Stimulated activated memory B cell treated with anti-CD40 and anti-IgM and Interleukin-4, amounts not matched to agents 10 μg/mL and 1 μg/mL and 100 μg/mL, for 72 hours (primary cell): ENCODE results near the gene COA1.
A peak's percentile ranks its signal among the peaks of the same experiment; 100 is the strongest.

Experiments
- ATAC-seq: fragments of 150-1000 bp; cut with Tn5 transposase; 2 replicates; pipeline ENCODE4 v1.10.0; 2021
- H3K27ac Mint-ChIP-seq: one replicate; pipeline ENCODE4 v1.8.0; 2022; ENCODE audit warnings: mild to moderate bottlenecking, mixed read lengths
- H3K27me3 Mint-ChIP-seq: one replicate; pipeline ENCODE4 v1.8.0; 2022; ENCODE audit warnings: mixed read lengths
- H3K36me3 Mint-ChIP-seq: one replicate; pipeline ENCODE4 v1.8.0; 2022; ENCODE audit warnings: mixed read lengths
- H3K4me1 Mint-ChIP-seq: one replicate; pipeline ENCODE4 v1.8.0; 2022; ENCODE audit warnings: mixed read lengths
- H3K4me3 Mint-ChIP-seq: one replicate; pipeline ENCODE4 v1.8.0; 2022; ENCODE audit warnings: mild to moderate bottlenecking, moderate library complexity, mixed read lengths
- H3K9me3 Mint-ChIP-seq: one replicate; pipeline ENCODE4 v1.8.0; 2022; ENCODE audit warnings: mixed read lengths

Gene COA1

GRCh38 chr7:43666938-43667337, 62.4 kb downstream of the COA1 start:
- ATAC-seq: no peak
- H3K27me3 Mint-ChIP-seq: no peaks in the 10 kb centered on the region
- no peak overlapping the region for H3K27ac Mint-ChIP-seq
- H3K36me3 Mint-ChIP-seq: peaks cover 54% of the 10 kb centered on the region
- H3K9me3 Mint-ChIP-seq: peaks cover 12% of the 10 kb centered on the region
- H3K4me3 Mint-ChIP-seq: no peak overlapping the region
- peaks cover 47% of the 10 kb centered on the region for H3K4me1 Mint-ChIP-seq

GRCh38 chr7:43664681-43665080, 64.6 kb downstream of the COA1 start:
- H3K4me3 Mint-ChIP-seq: no peak overlapping the region
- no peak for ATAC-seq
- H3K36me3 Mint-ChIP-seq: peaks cover 46% of the 10 kb centered on the region
- H3K27ac Mint-ChIP-seq: peak overlapping the region; percentile 39
- H3K4me1 Mint-ChIP-seq: peaks cover 51% of the 10 kb centered on the region
- peaks cover 8% of the 10 kb centered on the region for H3K9me3 Mint-ChIP-seq
- H3K27me3 Mint-ChIP-seq: no peaks in the 10 kb centered on the region

DNA sequence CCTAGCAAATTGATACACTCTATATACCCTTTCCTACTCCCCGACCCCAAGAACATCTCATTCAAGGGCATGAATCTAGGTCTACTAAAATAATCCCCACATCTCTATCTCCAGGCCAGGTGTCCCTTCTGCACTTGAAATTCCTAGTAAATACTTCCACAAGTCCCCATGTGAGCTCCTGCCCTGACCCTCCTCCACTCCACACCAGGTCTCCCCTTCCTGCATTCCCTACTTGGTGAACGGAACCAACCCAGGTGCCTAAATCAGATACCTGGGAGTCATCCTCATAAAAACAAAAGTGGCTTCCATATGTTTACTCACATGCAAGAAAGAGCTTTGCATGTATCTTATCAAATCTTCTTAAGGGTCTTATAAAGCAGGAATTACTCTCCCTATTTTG, 69.2 kb downstream of the COA1 start:
- H3K27ac Mint-ChIP-seq: peak overlapping the region; percentile 94
- H3K4me3 Mint-ChIP-seq: no peak overlapping the region
- H3K27me3 Mint-ChIP-seq: no peaks in the 10 kb centered on the region
- H3K9me3 Mint-ChIP-seq: no peaks in the 10 kb centered on the region
- ATAC-seq: no peak
- peaks cover 41% of the 10 kb centered on the region for H3K4me1 Mint-ChIP-seq
- H3K36me3 Mint-ChIP-seq: peaks cover 53% of the 10 kb centered on the region

DNA sequence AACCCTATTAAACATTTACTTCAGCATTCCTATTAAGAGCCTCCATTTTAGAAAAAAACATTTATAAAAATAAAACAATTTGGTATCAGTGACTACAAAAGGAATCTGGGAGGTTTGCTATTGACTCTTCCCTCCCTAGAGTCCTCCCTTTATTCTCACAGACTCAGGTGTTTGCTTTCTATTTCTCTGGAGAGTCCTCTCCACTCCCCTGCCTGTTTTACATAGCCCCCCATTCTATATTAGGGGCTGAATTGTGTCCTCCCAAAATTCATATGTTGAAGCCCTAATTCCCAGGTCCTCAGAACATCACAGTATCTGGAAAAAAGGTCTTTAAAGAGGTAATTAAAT, 69.8 kb downstream of the COA1 start:
- Mint-ChIP-seq H3K27ac (peak overlapping the region; percentile 94), H3K4me1 (peaks cover 38% of the 10 kb centered on the region), H3K36me3 (peaks cover 52% of the 10 kb centered on the region), H3K4me3 (no peak overlapping the region), H3K9me3 (peaks cover under 1% of the 10 kb centered on the region), H3K27me3 (no peaks in the 10 kb centered on the region)
- no peak for ATAC-seq

- Mint-ChIP-seq H3K27ac (peak overlapping the region; percentile 94), H3K36me3 (peaks cover 58% of the 10 kb centered on the region), H3K4me3 (peak overlapping the region; percentile 51), H3K27me3 (no peaks in the 10 kb centered on the region), H3K9me3 (peaks cover 4% of the 10 kb centered on the region), H3K4me1 (peaks cover 42% of the 10 kb centered on the region)
- peak; percentile 67 for ATAC-seq
Observed at GRCh38 chr7:43658718-43659548, 70.4 kb downstream of the COA1 start.

- Mint-ChIP-seq H3K36me3 (peaks cover 54% of the 10 kb centered on the region), H3K27ac (no peak overlapping the region), H3K27me3 (no peaks in the 10 kb centered on the region), H3K4me1 (peaks cover 48% of the 10 kb centered on the region), H3K9me3 (peaks cover 4% of the 10 kb centered on the region), H3K4me3 (no peak overlapping the region)
- ATAC-seq: no peak
Observed at GRCh38 chr7:43656997-43657396, 72.3 kb downstream of the COA1 start.

DNA sequence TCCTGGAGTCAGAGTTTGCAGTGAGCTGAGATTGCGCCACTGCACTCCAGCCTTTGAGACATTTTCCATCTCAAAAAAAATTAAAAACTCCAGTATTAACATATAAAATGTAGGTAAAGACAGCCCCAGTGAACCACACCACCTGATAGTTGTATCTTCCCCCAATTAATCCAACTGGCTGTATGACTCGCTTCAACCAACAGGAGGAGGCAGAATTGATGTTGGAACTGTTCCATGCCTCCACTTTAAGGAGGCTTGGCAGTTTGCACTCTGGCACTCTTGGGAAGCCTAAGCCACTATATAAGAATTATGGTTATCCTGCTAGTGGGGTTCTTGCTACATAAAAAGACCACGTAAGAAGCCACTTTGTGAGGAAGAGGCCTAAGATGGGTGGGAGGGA, 73.7 kb downstream of the COA1 start:
- peaks cover 62% of the 10 kb centered on the region for H3K36me3 Mint-ChIP-seq
- no peak for ATAC-seq
- no peaks in the 10 kb centered on the region for H3K27me3 Mint-ChIP-seq
- no peak overlapping the region for H3K4me3 Mint-ChIP-seq
- H3K27ac Mint-ChIP-seq: no peak overlapping the region
- H3K4me1 Mint-ChIP-seq: peaks cover 57% of the 10 kb centered on the region
- peaks cover 6% of the 10 kb centered on the region for H3K9me3 Mint-ChIP-seq

DNA sequence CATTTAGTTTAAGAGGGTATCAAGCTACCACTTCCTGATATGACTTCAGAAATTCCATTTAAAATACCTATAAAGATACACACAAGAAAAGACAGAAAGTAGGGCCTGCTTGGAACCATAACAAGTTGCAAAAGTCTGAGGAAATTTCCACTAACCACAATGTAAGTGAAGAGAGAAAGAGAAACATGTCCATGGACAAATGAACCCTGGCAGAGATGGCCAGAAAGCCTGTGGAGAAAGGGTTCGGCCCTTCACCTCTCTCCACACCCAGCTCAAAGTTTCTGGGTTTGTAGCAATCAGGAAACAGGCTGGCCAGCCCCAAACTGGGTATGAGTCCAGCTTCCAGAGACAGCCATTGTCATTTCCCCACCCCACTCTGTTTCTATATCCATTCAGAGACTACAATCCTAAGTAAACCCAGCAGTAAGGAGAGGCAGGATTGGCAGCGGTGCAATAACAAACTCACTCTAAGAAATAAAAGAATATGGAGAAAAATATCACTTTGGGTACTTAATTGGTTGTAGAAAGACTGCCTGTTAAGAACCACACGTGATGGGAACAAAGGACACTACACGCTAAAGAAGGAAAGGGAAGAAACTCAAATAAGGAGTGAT, 75.3 kb downstream of the COA1 start:
- Mint-ChIP-seq H3K9me3 (peaks cover 6% of the 10 kb centered on the region), H3K36me3 (peaks cover 56% of the 10 kb centered on the region), H3K27me3 (no peaks in the 10 kb centered on the region), H3K4me3 (no peak overlapping the region), H3K27ac (peak overlapping the region; percentile 73), H3K4me1 (peaks cover 59% of the 10 kb centered on the region)
- no peak for ATAC-seq

- Mint-ChIP-seq H3K4me1 (peaks cover 59% of the 10 kb centered on the region), H3K36me3 (peaks cover 51% of the 10 kb centered on the region), H3K9me3 (peaks cover 6% of the 10 kb centered on the region), H3K27ac (peak overlapping the region; percentile 73), H3K4me3 (no peak overlapping the region), H3K27me3 (no peaks in the 10 kb centered on the region)
- ATAC-seq: no peak
Observed at GRCh38 chr7:43653466-43653865, 75.9 kb downstream of the COA1 start.

GRCh38 chr7:43652364-43652763, 77.0 kb downstream of the COA1 start:
- Mint-ChIP-seq H3K27ac (peak overlapping the region; percentile 69), H3K4me1 (peaks cover 66% of the 10 kb centered on the region), H3K4me3 (no peak overlapping the region), H3K27me3 (no peaks in the 10 kb centered on the region), H3K36me3 (peaks cover 44% of the 10 kb centered on the region), H3K9me3 (peaks cover 6% of the 10 kb centered on the region)
- ATAC-seq: no peak

- peak overlapping the region; percentile 69 for H3K27ac Mint-ChIP-seq
- H3K4me3 Mint-ChIP-seq: peak overlapping the region; percentile 76
- ATAC-seq: no peak
Observed at GRCh38 chr7:43650457-43651052, 78.8 kb downstream of the COA1 start.

GRCh38 chr7:43649755-43650274, 79.5 kb downstream of the COA1 start:
- peak overlapping the region; percentile 60 for H3K4me3 Mint-ChIP-seq
- H3K9me3 Mint-ChIP-seq: peaks cover 6% of the 10 kb centered on the region
- peaks cover 43% of the 10 kb centered on the region for H3K36me3 Mint-ChIP-seq
- H3K27me3 Mint-ChIP-seq: no peaks in the 10 kb centered on the region
- H3K4me1 Mint-ChIP-seq: peaks cover 90% of the 10 kb centered on the region
- peak overlapping the region; percentile 69 for H3K27ac Mint-ChIP-seq
- peak; percentile 90 for ATAC-seq

More at GRCh38 chr7:43650457-43651052, 78.8 kb downstream of the COA1 start:
- Mint-ChIP-seq H3K9me3 (peaks cover 6% of the 10 kb centered on the region), H3K27me3 (no peaks in the 10 kb centered on the region), H3K4me1 (peaks cover 84% of the 10 kb centered on the region), H3K36me3 (peaks cover 39% of the 10 kb centered on the region)

- Mint-ChIP-seq H3K27me3 (no peaks in the 10 kb centered on the region), H3K4me3 (peak overlapping the region; percentile 60), H3K36me3 (peaks cover 42% of the 10 kb centered on the region), H3K27ac (peak overlapping the region; percentile 69), H3K4me1 (peaks cover 88% of the 10 kb centered on the region), H3K9me3 (peaks cover 2% of the 10 kb centered on the region)
- peak; percentile 85 for ATAC-seq
Observed at GRCh38 chr7:43648473-43649406, 80.6 kb downstream of the COA1 start.

- ATAC-seq: peak; percentile 52
- peaks cover 2% of the 10 kb centered on the region for H3K9me3 Mint-ChIP-seq
- peak overlapping the region; percentile 60 for H3K4me3 Mint-ChIP-seq
Observed at GRCh38 chr7:43647673-43648472, 81.5 kb downstream of the COA1 start.

More at GRCh38 chr7:43647673-43648472, 81.5 kb downstream of the COA1 start:
- Mint-ChIP-seq H3K4me1 (peaks cover 93% of the 10 kb centered on the region), H3K36me3 (peaks cover 49% of the 10 kb centered on the region), H3K27me3 (no peaks in the 10 kb centered on the region), H3K27ac (peak overlapping the region; percentile 69)
